Aorta (tissue), 5 donors: ENCODE measurements around the gene ANKRD34A. TPM values are rescaled to one million over a fixed set of nuclear protein-coding genes. Genes with fewer than 3 reads are reported as not detected.
A peak's percentile ranks its signal among the peaks of the same experiment; 100 is the strongest.

Source experiments
- ATAC-seq: fragments of 200-7000 bp; cut with Tn5 transposase; one replicate; pipeline ENCODE4 v1.9.1; 2022; ENCODE audit warnings: moderate library complexity; ENCODE audit not compliant: low FRiP score
- DNase-seq, 2 donors: peaks; one replicate each; pipeline ENCODE4 v3.0.0-alpha.2; 2020
- H3K27ac ChIP-seq, 2 donors: one replicate each; pipeline ENCODE4 v1.5.1; 2013; ENCODE audit warnings: low read length in 2 of 2, mild to moderate bottlenecking in 2 of 2, moderate library complexity in 2 of 2, control low read depth in 1 of 2, inconsistent platforms in 1 of 2, low read depth in 1 of 2
- H3K27me3 ChIP-seq, 2 donors: one replicate each; pipeline ENCODE4 v1.6.1; 2013; ENCODE audit warnings: control low read depth in 1 of 2, low read length in 1 of 2, mild to moderate bottlenecking in 1 of 2, moderate library complexity in 1 of 2; ENCODE audit not compliant: insufficient read depth in 2 of 2, control insufficient read depth in 1 of 2
- H3K36me3 ChIP-seq, 2 donors: one replicate each; pipeline ENCODE4 v1.6.1; 2013; ENCODE audit warnings: control low read depth in 1 of 2, low read length in 1 of 2, mild to moderate bottlenecking in 1 of 2; ENCODE audit not compliant: insufficient read depth in 2 of 2, control insufficient read depth in 1 of 2
- H3K4me1 ChIP-seq, 2 donors: one replicate each; pipeline ENCODE4 v1.6.1; 2013; ENCODE audit warnings: low read length in 2 of 2, control low read depth in 1 of 2, mild to moderate bottlenecking in 1 of 2, moderate library complexity in 1 of 2; ENCODE audit not compliant: insufficient read depth in 2 of 2, control insufficient read depth in 1 of 2
- H3K4me3 ChIP-seq, 2 donors: one replicate each; pipeline ENCODE4 v1.5.1; 2013; ENCODE audit warnings: low read length in 2 of 2, control low read depth in 1 of 2, mild to moderate bottlenecking in 1 of 2
- H3K9me3 ChIP-seq: one replicate; pipeline ENCODE4 v1.6.1; 2013; ENCODE audit warnings: mild to moderate bottlenecking, low read length; ENCODE audit not compliant: control insufficient read depth
- WGBS, 2 donors: extraction: QIAGEN DNeasy Blood & Tissue Kit; methylation state at CpG; one replicate each; pipeline ENCODE4 v1.1.7; 2013; 5-methylcytosine and 5-hydroxymethylcytosine counted together
- intact Hi-C, 2 donors: fragments of 100-400 bp; cut with DNase I; formaldehyde crosslinking; loops; one replicate each; pipeline versions ENCODE4 v1.14.2 to v1.15.0; 2022
- polyA plus RNA-seq, 2 donors: library from polyadenylated mRNA; stranded (reverse); fragments of 200-250 nt; gene quantifications; one replicate each; pipeline ENCODE4 v1.2.3, GENCODE V29; 2013
- total RNA-seq, 2 donors: library from RNA; stranded (reverse); fragmentation: NEBNext Ultra II Directional; extraction: Animal tissue kit (Norgen Biotek cat#: 25700); gene quantifications; one replicate each; pipeline ENCODE4 v1.2.1, GENCODE V29; 2021
- donor health status: healthy with polysubstance abuse.
- donor health status: Bipolar disorder and iron deficiency.
- donor health status: DM: no; HTN: no; CAD: no.
- donor health status: DM: no; HTN: no; CAD: no.
- donor health status: DM: yes; HTN: yes; CAD: no.

The ANKRD34A gene
- total and polyA plus RNA-seq, 4 donors, result 0.63 to 2.2 (median 1.7) TPM

DNA sequence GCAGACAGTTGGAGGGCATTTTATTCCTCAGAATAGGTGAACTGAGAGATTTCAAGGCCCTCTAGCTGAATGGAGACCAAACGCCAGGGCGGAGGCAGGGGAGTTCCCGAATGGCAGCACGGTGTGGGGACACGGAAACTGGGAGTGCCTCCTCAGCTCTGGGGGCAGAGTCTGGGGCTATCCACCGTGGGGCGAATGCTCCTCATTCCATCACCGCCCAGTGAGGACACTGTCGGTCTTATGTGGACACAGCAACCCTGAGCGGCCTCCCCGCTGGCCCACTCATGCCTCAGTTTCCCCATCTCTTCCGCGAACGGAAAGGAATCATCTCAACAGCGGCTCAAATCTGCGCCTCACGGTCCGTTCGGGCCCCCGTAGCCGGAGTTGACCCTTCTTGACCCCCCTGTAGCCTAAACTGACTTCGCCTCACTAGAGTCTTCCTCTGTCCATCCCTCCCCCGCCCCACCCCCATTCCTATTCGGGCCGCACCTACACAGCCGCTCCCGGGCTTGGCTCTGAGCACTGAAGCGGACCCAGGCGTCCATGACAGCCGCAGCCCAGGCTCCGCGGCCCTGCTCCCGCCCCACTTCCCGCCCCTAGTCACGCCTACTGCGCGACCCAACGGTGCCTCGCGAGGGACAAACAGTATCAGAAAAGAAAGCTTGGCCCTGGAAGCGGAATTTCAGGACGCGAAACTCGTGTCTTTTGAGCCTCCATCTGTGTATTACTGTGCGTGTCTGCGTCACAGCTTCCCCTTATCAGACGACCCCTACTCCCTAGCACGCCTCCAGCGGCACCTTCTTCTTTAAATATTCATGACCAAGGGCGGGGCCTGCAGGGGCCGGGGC lies 46.0 kb downstream of the ANKRD34A start, which contains the start of gene PEX11B:
PEX11B (minus strand) TSS at position 574 of the 848 bp plus-strand sequence; CDS start at position 545, 29 bp downstream.
- peak; percentile 97 for ATAC-seq
- no peaks in the 10 kb centered on the region for H3K36me3 ChIP-seq
- peak within 1 kb of the TSS; percentile 73 to 75 for H3K4me3 ChIP-seq
- 0 to 1% methylated on average over 51 of the region's 51 CpGs for WGBS, 2 donors
- H3K4me1 ChIP-seq, result no peaks in the 10 kb centered on the region
- intact Hi-C loops, result loop anchor here in 1 of 2 donors (5.0 kb wide), 1 partner anchor 39 kb away; the partner anchor contains the start of gene LIX1L
- H3K27ac ChIP-seq, result peak within 1 kb of the TSS; percentile 7 to 49
- no peaks in the 10 kb centered on the region for H3K9me3 ChIP-seq
- peak; percentile 94 to 95 for DNase-seq
- H3K27me3 ChIP-seq, result no peaks in the 10 kb centered on the region

DNA sequence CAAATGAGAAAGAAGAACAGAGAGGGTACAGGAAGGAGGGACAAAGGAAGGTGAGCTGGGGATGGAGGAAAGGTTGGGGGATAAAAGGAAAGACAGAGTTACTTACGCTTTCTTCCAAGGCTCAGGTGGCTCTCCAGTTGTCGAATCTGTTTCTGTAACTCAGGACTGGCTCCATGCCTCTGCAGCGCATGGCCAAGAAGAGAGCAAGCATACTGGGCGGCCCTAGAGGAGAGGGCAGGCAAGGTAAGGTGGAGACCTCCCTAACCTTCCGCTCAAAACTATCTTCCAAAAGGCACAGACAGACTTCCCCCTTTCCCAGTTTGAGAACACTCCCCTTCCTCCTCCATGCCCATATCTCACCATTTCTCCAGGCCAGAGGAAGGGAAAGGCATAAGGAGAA lies 46.8 kb downstream of the ANKRD34A start:
- no peak overlapping the region for H3K27ac ChIP-seq
- no peaks in the 10 kb centered on the region for H3K27me3 ChIP-seq
- no peak for ATAC-seq
- no peak for DNase-seq
- H3K4me3 ChIP-seq, result peak overlapping the region; percentile 73 to 75
- H3K9me3 ChIP-seq, result no peaks in the 10 kb centered on the region
- intact Hi-C loops, result loop anchor here in 1 of 2 donors (5.0 kb wide), 1 partner anchor 40 kb away; the partner anchor contains the start of gene LIX1L
- H3K36me3 ChIP-seq, result no peaks in the 10 kb centered on the region
- WGBS, 2 donors, result 68 to 70% methylated on average over 5 of the region's 5 CpGs
- H3K4me1 ChIP-seq, result no peaks in the 10 kb centered on the region

DNA sequence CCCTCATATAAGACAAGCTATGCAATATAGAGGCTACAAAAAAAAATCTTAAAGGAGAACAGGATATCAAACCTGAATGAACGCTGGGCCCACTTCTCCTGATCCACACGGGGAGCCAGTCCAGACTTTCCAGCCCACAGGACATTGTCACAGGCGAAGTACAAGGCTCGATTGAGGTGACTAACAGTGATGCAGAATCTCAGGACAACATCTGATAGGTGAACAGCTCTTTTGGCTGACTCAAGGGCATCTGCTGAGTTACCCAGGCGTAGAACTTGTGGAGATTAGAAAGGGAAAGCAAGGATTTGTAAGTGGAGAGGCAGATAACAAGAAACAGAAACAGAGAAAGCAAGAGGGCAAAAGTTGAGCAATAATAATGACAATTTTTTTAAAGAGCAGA lies 47.6 kb downstream of the ANKRD34A start:
- ATAC-seq (no peak), DNase-seq (no peak)
- H3K27ac ChIP-seq, result no peak overlapping the region
- no peaks in the 10 kb centered on the region for H3K27me3 ChIP-seq
- H3K36me3 ChIP-seq, result no peaks in the 10 kb centered on the region
- no peak overlapping the region for H3K4me3 ChIP-seq
- no peaks in the 10 kb centered on the region for H3K9me3 ChIP-seq
- intact Hi-C loops, result loop anchor here in 1 of 2 donors (5.0 kb wide), 1 partner anchor 41 kb away; the partner anchor contains the start of gene LIX1L
- 78 to 79% methylated on average over 5 of the region's 5 CpGs for WGBS, 2 donors
- no peaks in the 10 kb centered on the region for H3K4me1 ChIP-seq

DNA sequence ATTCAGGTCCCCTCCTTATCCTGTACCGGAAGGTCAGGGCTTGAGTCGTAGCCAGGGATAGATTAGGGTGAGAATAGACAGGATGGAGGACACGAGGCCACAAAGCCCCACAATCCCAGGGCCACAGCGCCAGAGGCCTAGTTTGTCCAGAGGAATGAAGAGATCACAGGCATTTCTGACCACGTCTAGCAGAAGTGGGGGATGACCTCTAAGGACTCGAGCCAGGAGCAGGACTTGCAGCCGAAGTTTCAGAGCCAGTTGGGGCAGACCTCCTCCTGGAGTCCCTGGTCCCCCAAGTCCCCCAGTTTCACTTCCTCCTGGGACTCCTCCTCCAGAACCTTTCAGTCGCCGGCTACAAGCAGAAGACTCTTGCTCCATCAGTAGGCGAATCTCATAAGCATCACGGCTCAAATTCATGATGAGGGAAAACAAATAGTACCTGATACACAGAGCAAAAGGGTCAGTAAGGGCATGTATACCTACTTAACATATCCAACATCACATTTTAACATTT lies 52.2 kb downstream of the ANKRD34A start:
- no peaks in the 10 kb centered on the region for H3K4me1 ChIP-seq
- ATAC-seq, result no peak
- no peaks in the 10 kb centered on the region for H3K27me3 ChIP-seq
- no peak overlapping the region for H3K27ac ChIP-seq
- WGBS, 2 donors, result 78 to 82% methylated on average over 11 of the region's 11 CpGs
- no peaks in the 10 kb centered on the region for H3K9me3 ChIP-seq
- intact Hi-C loops, result loop anchor here (5.0 kb wide), 1 partner anchor 65 kb away; the partner anchor contains the start of gene NUDT17 (in 2 of the 2)
- no peak overlapping the region for H3K4me3 ChIP-seq
- peak in 1 of 2 donors; percentile 46 for DNase-seq
- H3K36me3 ChIP-seq, result no peaks in the 10 kb centered on the region

Other genes with a start within 250 kb of the ANKRD34A start
- under 1 TPM in 1 of 2 donors, not detected in 1; 0.30 TPM for gene CD160, start 245.1 kb downstream of the ANKRD34A start, total RNA-seq
- gene CD160, start 245.1 kb downstream of the ANKRD34A start, polyA plus RNA-seq, result 1 to 10 TPM in 1 of 2 donors, not detected in 1; 1.0 TPM
- gene RNF115, start 140.5 kb downstream of the ANKRD34A start, total RNA-seq, result 10 to 100 TPM; 29.7 to 60.3 TPM
- 10 to 100 TPM; 13.3 to 14.4 TPM for gene RNF115, start 140.5 kb downstream of the ANKRD34A start, polyA plus RNA-seq
- gene POLR3C, start 140.4 kb downstream of the ANKRD34A start, total RNA-seq, result 10 to 100 TPM; 23.8 to 25.9 TPM
- 10 to 100 TPM; 14.8 to 21.0 TPM for gene POLR3C, start 140.4 kb downstream of the ANKRD34A start, polyA plus RNA-seq
- 1 to 10 TPM; 1.2 to 2.7 TPM for gene NUDT17, start 118.9 kb downstream of the ANKRD34A start, total RNA-seq
- gene NUDT17, start 118.9 kb downstream of the ANKRD34A start, polyA plus RNA-seq, result 1 to 10 TPM; 4.0 to 4.1 TPM
- 10 to 100 TPM; 44.5 to 60.6 TPM for gene PIAS3, start 105.5 kb downstream of the ANKRD34A start, total RNA-seq
- gene PIAS3, start 105.5 kb downstream of the ANKRD34A start, polyA plus RNA-seq, result 10 to 100 TPM; 12.3 to 81.7 TPM
- gene ANKRD35, start 78.7 kb downstream of the ANKRD34A start, total RNA-seq, result 1 to 10 TPM; 3.8 to 7.2 TPM
- 10 to 100 TPM in 1 of 2 donors, 1 to 10 TPM in 1; 8.4 to 23.6 TPM for gene ANKRD35, start 78.7 kb downstream of the ANKRD34A start, polyA plus RNA-seq
- gene ITGA10, start 54.5 kb downstream of the ANKRD34A start, total RNA-seq, result 100 to 1,000 TPM in 1 of 2 donors, 10 to 100 TPM in 1; 74.6 to 123 TPM
- 100 to 1,000 TPM in 1 of 2 donors, 1 to 10 TPM in 1; 7.6 to 296 TPM for gene ITGA10, start 54.5 kb downstream of the ANKRD34A start, polyA plus RNA-seq
- gene PEX11B, start 45.9 kb downstream of the ANKRD34A start, total RNA-seq, result 10 to 100 TPM; 14.9 to 20.6 TPM
- 10 to 100 TPM; 10.0 to 18.2 TPM for gene PEX11B, start 45.9 kb downstream of the ANKRD34A start, polyA plus RNA-seq
- 10 to 100 TPM; 81.2 to 84.5 TPM for gene RBM8A, start 37.1 kb downstream of the ANKRD34A start, total RNA-seq
- 10 to 100 TPM; 42.6 to 74.1 TPM for gene RBM8A, start 37.1 kb downstream of the ANKRD34A start, polyA plus RNA-seq
- 10 to 100 TPM; 53.2 to 60.0 TPM for gene LIX1L, start 6.6 kb downstream of the ANKRD34A start, total RNA-seq
- gene LIX1L, start 6.6 kb downstream of the ANKRD34A start, polyA plus RNA-seq, result 10 to 100 TPM; 18.0 to 29.3 TPM
- 10 to 100 TPM; 23.8 to 26.4 TPM for gene POLR3GL, start 115 bp upstream of the ANKRD34A start, total RNA-seq
- gene POLR3GL, start 115 bp upstream of the ANKRD34A start, polyA plus RNA-seq, result 10 to 100 TPM; 73.4 to 89.0 TPM
- 100 to 1,000 TPM; 354 to 536 TPM for gene TXNIP, start 32.0 kb upstream of the ANKRD34A start, total RNA-seq
- 100 to 1,000 TPM in 1 of 2 donors, 10 to 100 TPM in 1; 83.1 to 169 TPM for gene TXNIP, start 32.0 kb upstream of the ANKRD34A start, polyA plus RNA-seq
- gene HJV, start 57.2 kb upstream of the ANKRD34A start, total RNA-seq, result not detected
- not detected for gene HJV, start 57.2 kb upstream of the ANKRD34A start, polyA plus RNA-seq
- 1 to 10 TPM; 4.8 to 6.1 TPM for gene NBPF10, start 180.2 kb upstream of the ANKRD34A start, total RNA-seq
- 1 to 10 TPM in 1 of 2 donors, under 1 TPM in 1; 0.88 to 1.2 TPM for gene NBPF10, start 180.2 kb upstream of the ANKRD34A start, polyA plus RNA-seq